Measurements from ENCODE around the gene LARGE1.
A peak's percentile ranks its signal among the peaks of the same experiment; 100 is the strongest.
"Not testable (repeated sequence)": the region's sequence is repeated elsewhere in the genome, so short reads cannot be mapped to it uniquely, and the experiment has no call there.

LARGE1 gene

GRCh38 chr22:33372875-33373274 lies 547.4 kb downstream of the LARGE1 start:
- no peak for DNase-seq (ENCODE audit: low read depth in 2 of 2)

GRCh38 chr22:33363256-33363655 lies 557.0 kb downstream of the LARGE1 start:
- not testable (repeated sequence) for DNase-seq (ENCODE audit: low read depth in 2 of 2)

GRCh38 chr22:33362702-33363101 lies 557.6 kb downstream of the LARGE1 start:
- no peak for DNase-seq (ENCODE audit: low read depth in 2 of 2)

- no peak for DNase-seq (ENCODE audit: low read depth in 2 of 2)
These were observed 558.7 kb downstream of the LARGE1 start for GRCh38 chr22:33361581-33361980.

GRCh38 chr22:33357981-33358399 lies 562.3 kb downstream of the LARGE1 start:
- DNase-seq (ENCODE audit: low read depth in 2 of 2), result no peak

- DNase-seq (ENCODE audit: low read depth in 2 of 2), result no peak
These were observed 565.3 kb downstream of the LARGE1 start for GRCh38 chr22:33354928-33355327.

- no peak for DNase-seq (ENCODE audit: low read depth in 2 of 2)
These were observed 566.8 kb downstream of the LARGE1 start for GRCh38 chr22:33353502-33353901.

GRCh38 chr22:33352768-33353167 lies 567.5 kb downstream of the LARGE1 start:
- no peak for DNase-seq (ENCODE audit: low read depth in 2 of 2)

GRCh38 chr22:33350961-33351360 lies 569.3 kb downstream of the LARGE1 start:
- DNase-seq (ENCODE audit: low read depth in 2 of 2), result no peak

- no peak for DNase-seq (ENCODE audit: low read depth in 2 of 2)
These were observed 569.8 kb downstream of the LARGE1 start for GRCh38 chr22:33350491-33350890.

GRCh38 chr22:33347002-33347401 lies 573.3 kb downstream of the LARGE1 start:
- no peak for DNase-seq (ENCODE audit: low read depth in 2 of 2)

- DNase-seq (ENCODE audit: low read depth in 2 of 2), result no peak
These were observed 578.7 kb downstream of the LARGE1 start for GRCh38 chr22:33341611-33342010.

- no peak for DNase-seq (ENCODE audit: low read depth in 2 of 2)
These were observed 582.8 kb downstream of the LARGE1 start for GRCh38 chr22:33337524-33337923.

GRCh38 chr22:33335611-33336279 lies 584.5 kb downstream of the LARGE1 start:
- DNase-seq (ENCODE audit: low read depth in 2 of 2), result no peak

GRCh38 chr22:33332538-33332937 lies 587.7 kb downstream of the LARGE1 start:
- no peak for DNase-seq (ENCODE audit: low read depth in 2 of 2)

GRCh38 chr22:33331017-33331416 lies 589.3 kb downstream of the LARGE1 start:
- DNase-seq (ENCODE audit: low read depth in 2 of 2), result no peak

GRCh38 chr22:33330534-33330933 lies 589.7 kb downstream of the LARGE1 start:
- no peak for DNase-seq (ENCODE audit: low read depth in 2 of 2)

- DNase-seq (ENCODE audit: low read depth in 2 of 2), result no peak
These were observed 590.9 kb downstream of the LARGE1 start for GRCh38 chr22:33329398-33329797.

- peak in 1 of 2 experiments; percentile 23 for DNase-seq (ENCODE audit: low read depth in 2 of 2)
These were observed 591.4 kb downstream of the LARGE1 start for GRCh38 chr22:33328789-33329296.

- DNase-seq (ENCODE audit: low read depth in 2 of 2), result no peak
These were observed 592.9 kb downstream of the LARGE1 start for GRCh38 chr22:33327348-33327860.

- DNase-seq (ENCODE audit: low read depth in 2 of 2), result no peak
These were observed 593.6 kb downstream of the LARGE1 start for GRCh38 chr22:33326540-33327295.

- no peak for DNase-seq (ENCODE audit: low read depth in 2 of 2)
These were observed 594.9 kb downstream of the LARGE1 start for GRCh38 chr22:33325232-33326004.
